ENCODE measurements around the gene ZNF841.

Gene ZNF841

GRCh38 chr19:52022193-52022592 lies 73.4 kb downstream of the ZNF841 start:
- Mint-ChIP-seq H3K4me3 (no peak overlapping the region), H3K27me3 (ENCODE audit: low read depth, poor library complexity) (peaks cover 8% of the 10 kb centered on the region), H3K4me1 (peaks cover 3% of the 10 kb centered on the region), H3K36me3 (ENCODE audit: low read depth) (peaks cover 100% of the 10 kb centered on the region), H3K9me3 (peaks cover 98% of the 10 kb centered on the region), H3K27ac (no peak overlapping the region)
- DNase-seq: no peak
- TF ChIP-seq, protein P1, sequence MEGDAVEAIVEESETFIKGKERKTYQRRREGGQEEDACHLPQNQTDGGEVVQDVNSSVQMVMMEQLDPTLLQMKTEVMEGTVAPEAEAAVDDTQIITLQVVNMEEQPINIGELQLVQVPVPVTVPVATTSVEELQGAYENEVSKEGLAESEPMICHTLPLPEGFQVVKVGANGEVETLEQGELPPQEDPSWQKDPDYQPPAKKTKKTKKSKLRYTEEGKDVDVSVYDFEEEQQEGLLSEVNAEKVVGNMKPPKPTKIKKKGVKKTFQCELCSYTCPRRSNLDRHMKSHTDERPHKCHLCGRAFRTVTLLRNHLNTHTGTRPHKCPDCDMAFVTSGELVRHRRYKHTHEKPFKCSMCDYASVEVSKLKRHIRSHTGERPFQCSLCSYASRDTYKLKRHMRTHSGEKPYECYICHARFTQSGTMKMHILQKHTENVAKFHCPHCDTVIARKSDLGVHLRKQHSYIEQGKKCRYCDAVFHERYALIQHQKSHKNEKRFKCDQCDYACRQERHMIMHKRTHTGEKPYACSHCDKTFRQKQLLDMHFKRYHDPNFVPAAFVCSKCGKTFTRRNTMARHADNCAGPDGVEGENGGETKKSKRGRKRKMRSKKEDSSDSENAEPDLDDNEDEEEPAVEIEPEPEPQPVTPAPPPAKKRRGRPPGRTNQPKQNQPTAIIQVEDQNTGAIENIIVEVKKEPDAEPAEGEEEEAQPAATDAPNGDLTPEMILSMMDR (IDR thresholded peaks at IDR 0.05): no peak

GRCh38 chr19:52020506-52020905 lies 75.1 kb downstream of the ZNF841 start:
- Mint-ChIP-seq H3K4me3 (no peak overlapping the region), H3K9me3 (peaks cover 98% of the 10 kb centered on the region), H3K36me3 (ENCODE audit: low read depth) (peaks cover 100% of the 10 kb centered on the region), H3K4me1 (no peaks in the 10 kb centered on the region), H3K27me3 (ENCODE audit: low read depth, poor library complexity) (peaks cover 8% of the 10 kb centered on the region), H3K27ac (no peak overlapping the region)
- DNase-seq: no peak
- TF ChIP-seq, protein P1 (IDR thresholded peaks at IDR 0.05): no peak

All from nephron progenitor cell (in vitro differentiated cells).